ENCODE results near the gene CCDC186. TPM values are rescaled to one million over a fixed set of nuclear protein-coding genes. Genes with fewer than 3 reads are reported as not detected.

CCDC186 gene
- total RNA-seq, 1 donor from 2014 or later: 33.1 TPM

- H3K9me3 ChIP-seq: no peaks in the 10 kb centered on the region
- DNase-seq: no peak
- TF ChIP-seq CTCF (IDR thresholded peaks at IDR 0.05): no peak
Measured at GRCh38 chr10:114138581-114138980, 35.4 kb downstream of the CCDC186 start.

GRCh38 chr10:114135476-114135875 lies 38.5 kb downstream of the CCDC186 start:
- H3K4me3 ChIP-seq: no peak overlapping the region

More at GRCh38 chr10:114138581-114138980, 35.4 kb downstream of the CCDC186 start:
- intact Hi-C loops (cut with DNase I): no loop called here
- no peak for ATAC-seq
- H3K27me3 ChIP-seq (ENCODE audit: low read depth): no peaks in the 10 kb centered on the region
- no peak overlapping the region for H3K27ac ChIP-seq
- peaks cover 72% of the 10 kb centered on the region for H3K36me3 ChIP-seq
- H3K4me1 ChIP-seq: no peaks in the 10 kb centered on the region
- H3K4me3 ChIP-seq: no peak overlapping the region

GRCh38 chr10:114131094-114131493 lies 42.9 kb downstream of the CCDC186 start:
- DNase-seq (no peak), ATAC-seq (no peak)
- no peak overlapping the region for H3K27ac ChIP-seq
- no peak for TF ChIP-seq CTCF (IDR thresholded peaks at IDR 0.05)
- no peaks in the 10 kb centered on the region for H3K4me1 ChIP-seq
- peaks cover 99% of the 10 kb centered on the region for H3K36me3 ChIP-seq
- H3K27me3 ChIP-seq (ENCODE audit: low read depth): no peaks in the 10 kb centered on the region
- H3K4me3 ChIP-seq: no peak overlapping the region
- intact Hi-C loops (cut with DNase I): no loop called here
- no peaks in the 10 kb centered on the region for H3K9me3 ChIP-seq

More at GRCh38 chr10:114135476-114135875, 38.5 kb downstream of the CCDC186 start:
- DNase-seq (no peak), ATAC-seq (no peak)
- Histone ChIP-seq H3K9me3 (no peaks in the 10 kb centered on the region), H3K36me3 (peaks cover 79% of the 10 kb centered on the region), H3K4me1 (no peaks in the 10 kb centered on the region), H3K27ac (no peak overlapping the region), H3K27me3 (ENCODE audit: low read depth) (no peaks in the 10 kb centered on the region)
- intact Hi-C loops (cut with DNase I): no loop called here
- TF ChIP-seq CTCF (IDR thresholded peaks at IDR 0.05): no peak

GRCh38 chr10:114121031-114121430 lies 53.0 kb downstream of the CCDC186 start:
- Histone ChIP-seq H3K9me3 (no peaks in the 10 kb centered on the region), H3K36me3 (peaks cover 41% of the 10 kb centered on the region), H3K4me1 (no peaks in the 10 kb centered on the region), H3K27ac (no peak overlapping the region), H3K27me3 (ENCODE audit: low read depth) (no peaks in the 10 kb centered on the region), H3K4me3 (no peak overlapping the region)
- no peak for TF ChIP-seq CTCF (IDR thresholded peaks at IDR 0.05)
- intact Hi-C loops (cut with DNase I): no loop called here
- no peak for DNase-seq
- ATAC-seq: no peak

- TF ChIP-seq CTCF (IDR thresholded peaks at IDR 0.05): no peak
- DNase-seq: no peak
- no peaks in the 10 kb centered on the region for H3K27me3 ChIP-seq (ENCODE audit: low read depth)
- H3K4me1 ChIP-seq: no peaks in the 10 kb centered on the region
- intact Hi-C loops (cut with DNase I): no loop called here
- no peak for ATAC-seq
- H3K4me3 ChIP-seq: no peak overlapping the region
- H3K27ac ChIP-seq: no peak overlapping the region
- peaks cover 18% of the 10 kb centered on the region for H3K36me3 ChIP-seq
- no peaks in the 10 kb centered on the region for H3K9me3 ChIP-seq
Measured at GRCh38 chr10:114118514-114118913, 55.5 kb downstream of the CCDC186 start.

- H3K27ac ChIP-seq: no peak overlapping the region
- no peak for ATAC-seq
- intact Hi-C loops (cut with DNase I): no loop called here
- H3K9me3 ChIP-seq: no peaks in the 10 kb centered on the region
- no peak for DNase-seq
- H3K4me3 ChIP-seq: no peak overlapping the region
- H3K36me3 ChIP-seq: peaks cover 10% of the 10 kb centered on the region
- no peak for TF ChIP-seq CTCF (IDR thresholded peaks at IDR 0.05)
- no peaks in the 10 kb centered on the region for H3K4me1 ChIP-seq
- H3K27me3 ChIP-seq (ENCODE audit: low read depth): no peaks in the 10 kb centered on the region
Measured at GRCh38 chr10:114117728-114118127, 56.3 kb downstream of the CCDC186 start.

All from lower lobe of right lung (tissue), 2 donors.